B cell (primary cell): ENCODE measurements around the gene SLC9A9. TPM values are rescaled to one million over a fixed set of nuclear protein-coding genes. Genes with fewer than 3 reads are reported as not detected.

Source experiments
- ATAC-seq: fragments of 200-7000 bp; cut with Tn5 transposase; one replicate; pipeline ENCODE4 v1.10.0; 2021; ENCODE audit warnings: low read depth, mild to moderate bottlenecking, moderate number of reproducible peaks, moderate library complexity
- CTCF ChIA-PET: fragments of 350-600 bp; sonication (Branson Sonifier 250); formaldehyde crosslinking; loops from one replicate; lab custom pipeline; 2021; ENCODE audit warnings: antibody characterized with exemption, inconsistent platforms; lab: Charles Lee
- POLR2A ChIA-PET: fragments of 350-600 bp; sonication (Branson Sonifier 250); formaldehyde crosslinking; loops from one replicate; lab custom pipeline; 2021; ENCODE audit warnings: antibody characterized with exemption; lab: Charles Lee
- DNase-seq: peaks from one replicate; pipeline ENCODE4 v3.0.0; 2013
- H2AFZ ChIP-seq: 2 replicates; pipeline ENCODE4 v1.6.1; 2012; ENCODE audit warnings: mild to moderate bottlenecking, low read depth, low read length; ENCODE audit not compliant: insufficient read depth, poor library complexity, severe bottlenecking
- H3K27ac ChIP-seq, 2 donors: 1 replicate in 1 of 2; 2 replicates in 1 of 2; pipeline ENCODE4 v1.5.1; 2012 to 2013; ENCODE audit warnings: low read length in 2 of 2, mild to moderate bottlenecking in 2 of 2, moderate library complexity in 1 of 2
- H3K27me3 ChIP-seq, 4 experiments: fragments of 200-600 bp in 1 of 4; sonication (generic) in 1 of 4; replicated peaks in 1 of 4; 1 replicate in 2 of 4; 2 replicates in 2 of 4; pipeline versions ENCODE4 v1.6.1 to v1.7.0; 2013 to 2016; ENCODE audit warnings: low read length in 3 of 4, mild to moderate bottlenecking in 2 of 4, mixed read lengths in 1 of 4, moderate library complexity in 1 of 4; ENCODE audit not compliant: insufficient read depth in 4 of 4, control insufficient read depth in 3 of 4; ENCODE audit errors: control extremely low read depth in 1 of 4
- H3K36me3 ChIP-seq, 2 experiments: replicated peaks in 1 of 2; 1 replicate in 1 of 2; 2 replicates in 1 of 2; pipeline versions ENCODE4 v1.6.1 to v1.7.1; 2013; ENCODE audit warnings: low read length in 1 of 2; ENCODE audit not compliant: insufficient read depth in 2 of 2, control insufficient read depth in 1 of 2; ENCODE audit errors: control extremely low read depth in 1 of 2, extremely low read depth in 1 of 2
- H3K4me1 ChIP-seq, 2 donors: fragments of 200-600 bp in 1 of 2; sonication (generic) in 1 of 2; 1 replicate in 1 of 2; 2 replicates in 1 of 2; pipeline versions ENCODE4 v1.5.1 to v1.6.1; 2013 to 2017; ENCODE audit warnings: low read length in 2 of 2; ENCODE audit not compliant: control insufficient read depth in 2 of 2, insufficient read depth in 2 of 2
- H3K4me2 ChIP-seq: replicated peaks from 2 replicates; pipeline ENCODE3; 2012; ENCODE audit warnings: mild to moderate bottlenecking, low read depth, low read length; ENCODE audit not compliant: poor library complexity, severe bottlenecking
- H3K4me3 ChIP-seq, 5 experiments: fragments of 200-600 bp in 1 of 5; sonication (generic) in 1 of 5; 1 replicate in 3 of 5; 2 replicates in 2 of 5; pipeline versions ENCODE4 v1.5.1 to v1.7.0; 2011 to 2016; ENCODE audit warnings: low read length in 4 of 5, mild to moderate bottlenecking in 4 of 5, low read depth in 2 of 5, control low read depth in 1 of 5, moderate library complexity in 1 of 5; ENCODE audit not compliant: insufficient read depth in 1 of 5; ENCODE audit errors: control extremely low read depth in 1 of 5, extremely low read depth in 1 of 5
- H3K79me2 ChIP-seq: fragments of 200-600 bp; sonication (generic); one replicate; pipeline ENCODE4 v1.6.0; 2016; ENCODE audit warnings: low read length; ENCODE audit not compliant: control insufficient read depth, insufficient read depth
- H3K9ac ChIP-seq: fragments of 200-600 bp; sonication (generic); 2 replicates; pipeline ENCODE4 v1.6.1; 2017; ENCODE audit warnings: mild to moderate bottlenecking, low read length, moderate library complexity
- H3K9me3 ChIP-seq, 3 donors: one replicate each; pipeline versions ENCODE4 v1.6.1 to v1.7.1; 2013; ENCODE audit warnings: low read length in 2 of 3; ENCODE audit not compliant: control insufficient read depth in 2 of 3, insufficient read depth in 1 of 3; ENCODE audit errors: control extremely low read depth in 1 of 3
- H4K20me1 ChIP-seq: 2 replicates; pipeline ENCODE4 v1.6.0; 2012; ENCODE audit warnings: mild to moderate bottlenecking, low read length; ENCODE audit not compliant: insufficient read depth, control insufficient read depth, poor library complexity, severe bottlenecking
- H3K27ac Mint-ChIP-seq: one replicate; pipeline ENCODE4 v1.8.0; 2021; ENCODE audit warnings: mixed read lengths
- H3K27me3 Mint-ChIP-seq: one replicate; pipeline ENCODE4 v1.8.0; 2021; ENCODE audit warnings: mixed read lengths
- H3K4me1 Mint-ChIP-seq: one replicate; pipeline ENCODE4 v1.8.0; 2021; ENCODE audit warnings: mixed read lengths
- H3K4me3 Mint-ChIP-seq: one replicate; pipeline ENCODE4 v1.8.0; 2021; ENCODE audit warnings: mixed read lengths
- H3K9me3 Mint-ChIP-seq: one replicate; pipeline ENCODE4 v1.8.0; 2022; ENCODE audit warnings: mixed read lengths; ENCODE audit not compliant: insufficient read depth
- CTCF ChIP-seq: fragments of 200-600 bp; IDR thresholded peaks from one replicate; pipeline ENCODE4 v1.8.0; 2022; ENCODE audit warnings: antibody characterized with exemption, mild to moderate bottlenecking
- EZH2 ChIP-seq: IDR thresholded peaks from 2 replicates; pipeline ENCODE4 v1.6.1; 2012; ENCODE audit warnings: borderline replicate concordance, low read depth, mild to moderate bottlenecking, moderate library complexity, low read length; ENCODE audit not compliant: insufficient read depth, poor library complexity, severe bottlenecking
- WGBS: methylation state at CpG from one replicate; pipeline ENCODE4 v1.1.5; 2013; ENCODE audit warnings: missing lambda C conversion rate; ENCODE audit not compliant: insufficient coverage; 5-methylcytosine and 5-hydroxymethylcytosine counted together
- intact Hi-C: fragments of 100-400 bp; cut with micrococcal nuclease; formaldehyde crosslinking; loops from one replicate; pipeline ENCODE4 v1.10.0; 2022
- polyA plus RNA-seq: library from polyadenylated mRNA; depleted of rRNA; stranded (reverse); fragments of >200 nt; gene quantifications from 2 replicates; pipeline ENCODE4 v1.2.3, GENCODE V29; 2012
- total RNA-seq, 2 donors: library from RNA; stranded (reverse); fragments of 120-200 nt in 1 of 2; gene quantifications; 1 replicate in 1 of 2; 2 replicates in 1 of 2; pipeline versions ENCODE4 v1.2.3 to v1.2.4, GENCODE V29; 2013 to 2022

Gene SLC9A9
- total and polyA plus RNA-seq, 2 donors (not counting 1 experiment from before 2014, with no cell fraction given): 7.7 to 17.3 TPM

DNA sequence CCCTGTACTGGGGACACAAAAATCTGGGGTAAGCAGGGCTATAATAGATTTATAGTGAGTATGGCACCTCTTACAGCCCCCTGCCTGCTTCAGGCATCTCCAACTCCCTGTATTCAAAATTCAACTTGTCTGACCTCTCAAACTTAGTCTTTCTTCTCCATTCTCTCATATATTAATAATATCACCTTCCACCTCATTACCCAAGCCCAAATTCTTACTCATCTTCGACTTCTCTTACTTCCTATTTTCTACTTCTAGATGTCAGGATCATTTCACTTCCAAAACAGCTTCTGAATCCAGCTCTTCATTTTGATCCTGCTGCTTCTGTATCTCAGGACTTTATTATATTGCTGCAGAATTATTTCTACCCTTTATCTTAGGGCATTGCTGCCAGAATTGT lies 438.0 kb downstream of the SLC9A9 start:
- Mint-ChIP-seq H3K27ac (no peak overlapping the region), H3K4me3 (no peak overlapping the region), H3K4me1 (peaks cover 39% of the 10 kb centered on the region), H3K27me3 (no peaks in the 10 kb centered on the region), H3K9me3 (no peaks in the 10 kb centered on the region)
- Histone ChIP-seq H3K4me1 (peaks cover 24 to 29% of the 10 kb centered on the region in 2 donors), H3K79me2 (no peaks in the 10 kb centered on the region), H3K27me3 (no peaks in the 10 kb centered on the region), H3K27ac (no peak overlapping the region), H3K4me3 (no peak overlapping the region), H4K20me1 (no peaks in the 10 kb centered on the region), H3K36me3 (no peaks in the 10 kb centered on the region), H3K9me3 (no peaks in the 10 kb centered on the region), H3K9ac (no peak overlapping the region), H3K4me2 (no peak overlapping the region), H2AFZ (no peak overlapping the region)
- no peak for TF ChIP-seq EZH2
- ChIA-PET POLR2A (no interaction called here), CTCF (no interaction called here)
- intact Hi-C loops: loop anchor here (5.0 kb wide), 1 partner anchor 97 kb away; no protein-coding TSS in a partner anchor
- 50% methylated on average over 1 of the region's 1 CpG for WGBS
- DNase-seq (no peak), ATAC-seq (no peak)

- WGBS: 100% methylated on average over 1 of the region's 3 CpGs
- H3K27me3 ChIP-seq: no peaks in the 10 kb centered on the region
- no peak for DNase-seq
- H3K79me2 ChIP-seq: no peaks in the 10 kb centered on the region
- no peak for ATAC-seq
- H3K36me3 ChIP-seq: no peaks in the 10 kb centered on the region
- POLR2A ChIA-PET: no interaction called here
- no peak for TF ChIP-seq EZH2
- no peak for TF ChIP-seq CTCF
- Mint-ChIP-seq H3K9me3 (no peaks in the 10 kb centered on the region), H3K27ac (no peak overlapping the region), H3K4me1 (peaks cover 26% of the 10 kb centered on the region), H3K27me3 (no peaks in the 10 kb centered on the region), H3K4me3 (no peak overlapping the region)
- no peaks in the 10 kb centered on the region for H4K20me1 ChIP-seq
- intact Hi-C loops: no loop called here
- H2AFZ ChIP-seq: no peak overlapping the region
- H3K4me3 ChIP-seq: no peak overlapping the region
- H3K9me3 ChIP-seq: no peaks in the 10 kb centered on the region
- no peak overlapping the region for H3K9ac ChIP-seq
- no peak overlapping the region for H3K4me2 ChIP-seq
- peaks cover 14 to 17% of the 10 kb centered on the region in 2 donors for H3K4me1 ChIP-seq
- no peak overlapping the region for H3K27ac ChIP-seq
- CTCF ChIA-PET: no interaction called here
These were observed 439.5 kb downstream of the SLC9A9 start for GRCh38 chr3:143408771-143409170.
